Dermis blood vessel endothelial cell (primary cell): ENCODE results near the gene CDIPT. TPM values are rescaled to one million over a fixed set of nuclear protein-coding genes. Genes with fewer than 3 reads are reported as not detected.

Experiments
- DNase-seq: peaks from one replicate; pipeline ENCODE4 v3.0.0; 2010
- total RNA-seq: library from RNA; depleted of rRNA; stranded (reverse); fragments of >200 nt; gene quantifications from 2 replicates; pipeline ENCODE4 v1.2.3, GENCODE V29; 2014

The CDIPT gene
- total RNA-seq, 1 donor from 2014 or later: 107 TPM

- peak; percentile 85 for DNase-seq
Observed at GRCh38 chr16:29824589-29825144, 38.4 kb downstream of the CDIPT start.

- DNase-seq: peak; percentile 76
Observed at GRCh38 chr16:29821643-29822115, 41.3 kb downstream of the CDIPT start.

- DNase-seq: peak; percentile 34
Observed at GRCh38 chr16:29820730-29821642, 42.0 kb downstream of the CDIPT start.

- DNase-seq: peak; percentile 63
Observed at GRCh38 chr16:29820271-29820701, 42.7 kb downstream of the CDIPT start, which contains the start of gene MVP. MVP (plus strand) TSS chr16:29820462; CDS start chr16:29830550, 10,088 bp downstream.

GRCh38 chr16:29819506-29819905, 43.5 kb downstream of the CDIPT start:
- DNase-seq: no peak

- DNase-seq: no peak
Observed at GRCh38 chr16:29818082-29818481, 44.9 kb downstream of the CDIPT start.

- DNase-seq: peak; percentile 69
Observed at GRCh38 chr16:29816694-29817441, 46.2 kb downstream of the CDIPT start.

GRCh38 chr16:29815793-29816693, 47.0 kb downstream of the CDIPT start, which contains the start of gene PAGR1:
PAGR1 (plus strand) TSS chr16:29816152; CDS start chr16:29816526, 374 bp downstream.
- DNase-seq: peak; percentile 100

GRCh38 chr16:29815032-29815721, 47.8 kb downstream of the CDIPT start:
- DNase-seq: no peak

GRCh38 chr16:29814592-29814991, 48.4 kb downstream of the CDIPT start:
- DNase-seq: no peak

GRCh38 chr16:29813644-29814562, 49.1 kb downstream of the CDIPT start:
- no peak for DNase-seq

- no peak for DNase-seq
Observed at GRCh38 chr16:29812754-29813643, 50.0 kb downstream of the CDIPT start.

- peak; percentile 55 for DNase-seq
Observed at GRCh38 chr16:29811896-29812665, 50.9 kb downstream of the CDIPT start, which contains the start of gene PRRT2. PRRT2 (plus strand) TSS chr16:29812193; CDS start chr16:29813055, 862 bp downstream.

GRCh38 chr16:29811170-29811895, 51.7 kb downstream of the CDIPT start:
- DNase-seq: peak; percentile 96

GRCh38 chr16:29810699-29811169, 52.3 kb downstream of the CDIPT start:
- no peak for DNase-seq

- DNase-seq: peak; percentile 32
Observed at GRCh38 chr16:29809850-29810698, 53.0 kb downstream of the CDIPT start.
